CD8-positive, alpha-beta memory T cell (primary cell): ENCODE data around the gene WDR81. TPM values are rescaled to one million over a fixed set of nuclear protein-coding genes. Genes with fewer than 3 reads are reported as not detected.
"Not testable (repeated sequence)": the region's sequence is repeated elsewhere in the genome, so short reads cannot be mapped to it uniquely, and the experiment has no call there.

ENCODE experiments used
- CTCF ChIA-PET: fragments of 350-600 bp; sonication (Branson Sonifier 250); formaldehyde crosslinking; loops from one replicate; lab custom pipeline; 2021; ENCODE audit warnings: antibody characterized with exemption; lab: Charles Lee
- POLR2A ChIA-PET: fragments of 350-600 bp; sonication (Branson Sonifier 250); formaldehyde crosslinking; loops from one replicate; lab custom pipeline; 2021; ENCODE audit warnings: antibody characterized with exemption; lab: Charles Lee
- DNase-seq, 5 donors: peaks; one replicate each; pipeline versions ENCODE4 v3.0.0 to v3.0.0-alpha.2; 2020 to 2022; ENCODE audit warnings: mixed read lengths in 1 of 5
- H3K27ac ChIP-seq: one replicate; pipeline ENCODE4 v1.7.0; 2013; ENCODE audit warnings: low read depth, mild to moderate bottlenecking, low read length, moderate library complexity
- H3K27me3 ChIP-seq: 2 replicates; pipeline ENCODE4 v1.7.0; 2013; ENCODE audit warnings: low read length, mild to moderate bottlenecking; ENCODE audit not compliant: insufficient read depth, poor library complexity, severe bottlenecking
- H3K36me3 ChIP-seq: 2 replicates; pipeline ENCODE4 v1.7.0; 2013; ENCODE audit warnings: mild to moderate bottlenecking, low read length, moderate library complexity; ENCODE audit not compliant: insufficient read depth
- H3K4me1 ChIP-seq: 2 replicates; pipeline ENCODE4 v1.7.0; 2013; ENCODE audit warnings: mild to moderate bottlenecking, low read length, moderate library complexity; ENCODE audit not compliant: insufficient read depth
- H3K4me3 ChIP-seq: 2 replicates; pipeline ENCODE4 v1.7.0; 2013; ENCODE audit warnings: mild to moderate bottlenecking, low read length
- H3K9me3 ChIP-seq: 2 replicates; pipeline ENCODE4 v1.7.0; 2013; ENCODE audit warnings: mild to moderate bottlenecking, low read length
- H3K27ac Mint-ChIP-seq, 8 donors: one replicate each; pipeline ENCODE4 v1.8.0; 2020 to 2021; ENCODE audit warnings: mixed read lengths in 8 of 8, mild to moderate bottlenecking in 6 of 8, inconsistent platforms in 3 of 8, moderate library complexity in 3 of 8
- H3K27me3 Mint-ChIP-seq, 2 donors: one replicate each; pipeline ENCODE4 v1.8.0; 2020 to 2021; ENCODE audit warnings: mixed read lengths in 2 of 2, mild to moderate bottlenecking in 1 of 2, moderate library complexity in 1 of 2
- H3K36me3 Mint-ChIP-seq, 3 donors: one replicate each; pipeline ENCODE4 v1.8.0; 2020 to 2021; ENCODE audit warnings: mixed read lengths in 3 of 3, inconsistent platforms in 1 of 3, mild to moderate bottlenecking in 1 of 3
- H3K4me1 Mint-ChIP-seq, 3 donors: one replicate each; pipeline ENCODE4 v1.8.0; 2020 to 2021; ENCODE audit warnings: mixed read lengths in 3 of 3, inconsistent platforms in 1 of 3, mild to moderate bottlenecking in 1 of 3
- H3K4me3 Mint-ChIP-seq, 7 donors: one replicate each; pipeline ENCODE4 v1.8.0; 2020 to 2021; ENCODE audit warnings: mixed read lengths in 7 of 7, mild to moderate bottlenecking in 6 of 7, moderate library complexity in 4 of 7, inconsistent platforms in 2 of 7
- H3K9me3 Mint-ChIP-seq, 5 donors: one replicate each; pipeline ENCODE4 v1.8.0; 2020 to 2022; ENCODE audit warnings: mixed read lengths in 5 of 5, mild to moderate bottlenecking in 3 of 5, moderate library complexity in 2 of 5, inconsistent platforms in 1 of 5
- polyA plus RNA-seq: library from polyadenylated mRNA; unstranded; fragments of 300-500 nt; fragmentation: Illumina TruSeq; gene quantifications from one replicate; pipeline ENCODE4 v1.2.3, GENCODE V29; 2021
- total RNA-seq, 2 experiments: library from RNA; stranded (reverse); gene quantifications; one replicate each; pipeline ENCODE4 v1.2.3, GENCODE V29; 2021

WDR81 gene
- total and polyA plus RNA-seq, 3 experiments from 2014 or later: 20.4 to 23.7 (median 21.1) TPM

DNA sequence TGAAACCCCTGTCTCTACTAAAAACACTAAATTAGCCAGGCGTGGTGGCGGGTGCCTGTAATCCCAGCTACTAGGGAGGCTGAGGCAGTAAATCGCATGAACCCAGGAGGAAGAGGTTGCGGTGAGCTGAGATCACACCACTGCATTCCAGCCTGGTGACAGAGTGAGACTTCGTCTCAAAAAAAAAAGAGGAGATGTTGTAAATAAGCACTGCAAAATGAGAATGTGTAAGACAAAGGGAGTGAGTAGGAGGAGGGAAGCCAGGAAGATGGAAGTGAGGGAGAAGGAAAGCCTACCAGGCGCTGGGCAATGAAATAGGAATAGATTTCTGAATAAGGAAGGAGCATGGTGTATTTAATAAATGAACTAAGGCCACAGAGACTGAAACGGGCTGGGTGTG lies 31.2 kb upstream of the WDR81 start:
- Histone ChIP-seq H3K27ac (no peak overlapping the region), H3K4me1 (no peaks in the 10 kb centered on the region), H3K9me3 (no peaks in the 10 kb centered on the region), H3K4me3 (no peak overlapping the region), H3K36me3 (no peaks in the 10 kb centered on the region), H3K27me3 (no peaks in the 10 kb centered on the region)
- H3K4me1 Mint-ChIP-seq: no peaks in the 10 kb centered on the region
- DNase-seq: no peak
- ChIA-PET POLR2A (interaction anchor here (1.5 kb wide), 1 partner anchor 9 kb away, joined by 3 read pairs; no protein-coding TSS in a partner anchor), CTCF (no interaction called here)
- H3K27me3 Mint-ChIP-seq: peaks cover 6 to 15% of the 10 kb centered on the region in 2 donors
- H3K4me3 Mint-ChIP-seq: no peak overlapping the region
- H3K36me3 Mint-ChIP-seq: peaks cover 0 to 2% (median 0%) of the 10 kb centered on the region in 3 donors
- no peak overlapping the region for H3K27ac Mint-ChIP-seq
- H3K9me3 Mint-ChIP-seq: no peaks in the 10 kb centered on the region

DNA sequence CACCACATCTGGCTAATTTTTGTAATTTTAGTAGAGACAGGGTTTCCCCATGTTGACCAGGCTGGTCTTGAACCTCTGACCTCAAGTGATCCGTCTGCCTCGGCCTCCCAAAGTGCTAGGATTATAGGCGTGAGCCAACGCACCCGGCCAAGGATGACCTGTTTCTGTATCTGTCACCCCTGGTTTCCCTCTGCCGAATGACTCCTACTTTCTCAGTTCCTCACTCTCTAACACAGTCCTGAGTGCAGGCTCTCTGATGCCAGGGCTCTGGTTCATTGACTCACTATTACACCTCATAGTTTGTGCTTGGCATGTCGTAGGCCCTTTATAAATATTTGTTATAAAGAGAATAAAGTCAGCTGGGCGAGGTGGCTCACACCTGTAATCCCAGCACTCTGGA lies 29.1 kb upstream of the WDR81 start:
- Mint-ChIP-seq H3K27ac (no peak overlapping the region), H3K36me3 (peaks cover 0 to 2% (median 0%) of the 10 kb centered on the region in 3 donors), H3K4me3 (no peak overlapping the region), H3K9me3 (no peaks in the 10 kb centered on the region), H3K27me3 (peaks cover 6 to 15% of the 10 kb centered on the region in 2 donors), H3K4me1 (no peaks in the 10 kb centered on the region)
- Histone ChIP-seq H3K9me3 (no peaks in the 10 kb centered on the region), H3K4me3 (no peak overlapping the region), H3K36me3 (no peaks in the 10 kb centered on the region), H3K27ac (no peak overlapping the region), H3K4me1 (no peaks in the 10 kb centered on the region), H3K27me3 (no peaks in the 10 kb centered on the region)
- ChIA-PET CTCF (no interaction called here), POLR2A (no interaction called here)
- DNase-seq: no peak

DNA sequence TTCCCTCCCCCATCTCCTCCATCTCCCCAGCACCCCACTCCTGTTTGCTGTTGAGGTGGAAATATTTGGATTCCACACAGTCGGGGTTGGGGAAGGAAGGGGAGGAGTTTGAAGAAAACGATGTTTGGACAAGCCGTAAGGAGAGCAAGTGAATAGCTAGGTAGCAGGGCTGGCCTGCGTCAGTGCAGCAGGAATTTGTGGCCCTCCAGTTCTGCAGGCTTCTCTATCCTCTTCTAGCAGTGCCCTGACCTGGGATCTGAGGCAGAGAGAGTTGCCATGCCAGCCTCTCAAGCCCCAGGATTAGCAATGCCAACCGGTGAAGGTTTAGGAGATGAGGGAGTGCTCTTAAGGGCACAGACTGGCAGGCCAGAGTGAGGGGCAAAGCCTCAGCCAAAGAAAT lies 26.8 kb upstream of the WDR81 start:
- no peak overlapping the region for H3K27ac Mint-ChIP-seq
- H3K4me3 Mint-ChIP-seq: no peak overlapping the region
- Histone ChIP-seq H3K4me1 (no peaks in the 10 kb centered on the region), H3K36me3 (no peaks in the 10 kb centered on the region), H3K4me3 (no peak overlapping the region), H3K9me3 (no peaks in the 10 kb centered on the region), H3K27ac (no peak overlapping the region), H3K27me3 (no peaks in the 10 kb centered on the region)
- H3K36me3 Mint-ChIP-seq: peaks cover 0 to 2% (median 0%) of the 10 kb centered on the region in 3 donors
- CTCF ChIA-PET: no interaction called here
- POLR2A ChIA-PET: no interaction called here
- H3K9me3 Mint-ChIP-seq: no peaks in the 10 kb centered on the region
- no peak for DNase-seq
- peaks cover 4 to 9% of the 10 kb centered on the region in 2 donors for H3K27me3 Mint-ChIP-seq
- no peaks in the 10 kb centered on the region for H3K4me1 Mint-ChIP-seq

DNA sequence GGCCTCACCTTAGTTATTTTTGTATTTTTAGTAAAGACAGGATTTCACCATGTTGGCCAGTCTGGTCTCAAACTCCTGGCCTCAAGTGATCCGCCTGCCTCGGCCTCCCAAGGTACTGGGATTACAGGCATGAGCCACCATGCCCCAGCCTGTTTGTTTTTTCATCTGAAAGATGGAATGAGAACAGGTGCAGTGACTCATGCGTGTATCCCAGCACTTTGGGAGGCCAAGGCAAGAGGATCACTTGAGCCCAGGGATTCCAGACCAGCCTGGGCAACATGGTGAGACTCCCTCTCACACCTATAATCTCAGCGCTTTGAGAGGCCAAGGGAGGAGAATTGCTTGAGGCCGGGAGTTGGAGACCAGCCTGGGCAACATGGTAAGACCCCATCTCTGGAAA lies 24.6 kb upstream of the WDR81 start:
- CTCF ChIA-PET, H3K4me1 Mint-ChIP-seq, H3K36me3 Mint-ChIP-seq, H3K9me3 Mint-ChIP-seq, H3K27ac ChIP-seq, H3K9me3 ChIP-seq, H3K4me1 ChIP-seq, H3K4me3 ChIP-seq, POLR2A ChIA-PET, H3K4me3 Mint-ChIP-seq, DNase-seq, H3K36me3 ChIP-seq, H3K27me3 Mint-ChIP-seq, H3K27me3 ChIP-seq: not testable (repeated sequence)
- peak overlapping the region in 1 of 8 donors; percentile 6 for H3K27ac Mint-ChIP-seq

DNA sequence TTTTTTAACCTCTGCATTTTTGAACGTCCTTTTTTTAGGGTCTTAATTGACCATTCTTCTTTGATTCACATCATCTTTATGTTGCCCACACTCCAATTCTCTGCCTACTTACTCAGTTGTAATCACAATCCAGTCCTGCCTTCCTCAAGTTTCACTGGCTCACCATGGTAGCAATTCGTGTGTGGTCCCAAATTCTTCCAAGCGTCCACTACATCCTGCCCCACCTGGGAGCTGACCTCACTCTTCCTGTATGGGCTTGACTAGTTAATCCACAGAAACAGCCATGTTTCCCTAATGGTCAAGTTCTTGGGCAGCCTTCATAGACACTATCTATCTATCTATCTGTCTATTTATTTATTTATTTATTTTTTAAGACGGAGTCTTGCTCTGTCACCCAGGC lies 21.4 kb upstream of the WDR81 start:
- peaks cover 9 to 21% of the 10 kb centered on the region in 2 donors for H3K27me3 Mint-ChIP-seq
- POLR2A ChIA-PET: no interaction called here
- H3K9me3 ChIP-seq: no peaks in the 10 kb centered on the region
- CTCF ChIA-PET: no interaction called here
- no peaks in the 10 kb centered on the region for H3K36me3 ChIP-seq
- H3K27ac ChIP-seq: no peak overlapping the region
- no peak for DNase-seq
- no peak overlapping the region for H3K4me3 Mint-ChIP-seq
- no peaks in the 10 kb centered on the region for H3K27me3 ChIP-seq
- H3K4me3 ChIP-seq: no peak overlapping the region
- H3K9me3 Mint-ChIP-seq: no peaks in the 10 kb centered on the region
- H3K27ac Mint-ChIP-seq: peak overlapping the region in 1 of 8 donors; percentile 22
- peaks cover 4 to 10% (median 7%) of the 10 kb centered on the region in 3 donors for H3K4me1 Mint-ChIP-seq
- peaks cover 0 to 2% (median 0%) of the 10 kb centered on the region in 3 donors for H3K36me3 Mint-ChIP-seq
- H3K4me1 ChIP-seq: no peaks in the 10 kb centered on the region

DNA sequence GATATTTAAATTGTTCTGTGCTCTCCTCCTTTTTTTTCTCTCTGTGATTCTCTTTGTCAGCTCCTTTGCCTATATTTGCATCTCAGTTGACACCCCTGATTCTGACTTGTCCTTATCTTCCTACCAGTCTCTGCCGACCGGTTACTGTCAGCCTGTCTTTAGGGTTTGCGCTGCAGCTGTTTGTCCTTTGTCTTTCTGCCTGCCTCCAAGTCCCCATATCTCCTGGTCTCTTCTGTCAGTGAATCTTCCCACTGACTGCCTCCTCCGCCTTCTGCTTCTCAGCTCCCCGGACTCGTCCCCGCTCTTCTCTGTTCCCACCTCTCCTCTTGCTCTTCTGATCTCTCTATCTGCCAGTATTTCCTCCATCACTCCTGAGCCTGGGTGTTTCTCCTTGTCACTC lies 19.5 kb upstream of the WDR81 start:
- Histone ChIP-seq H3K36me3 (no peaks in the 10 kb centered on the region), H3K4me1 (no peaks in the 10 kb centered on the region), H3K9me3 (no peaks in the 10 kb centered on the region), H3K27me3 (peaks cover 2% of the 10 kb centered on the region), H3K4me3 (no peak overlapping the region), H3K27ac (no peak overlapping the region)
- H3K4me1 Mint-ChIP-seq: peaks cover 7 to 10% (median 8%) of the 10 kb centered on the region in 3 donors
- peak overlapping the region in 3 of 8 donors; percentile 64 to 76 (median 71) for H3K27ac Mint-ChIP-seq
- no peaks in the 10 kb centered on the region for H3K9me3 Mint-ChIP-seq
- no peak for DNase-seq
- ChIA-PET CTCF (no interaction called here), POLR2A (no interaction called here)
- H3K27me3 Mint-ChIP-seq: peaks cover 13 to 25% of the 10 kb centered on the region in 2 donors
- no peak overlapping the region for H3K4me3 Mint-ChIP-seq
- peaks cover 0 to 2% (median 0%) of the 10 kb centered on the region in 3 donors for H3K36me3 Mint-ChIP-seq

DNA sequence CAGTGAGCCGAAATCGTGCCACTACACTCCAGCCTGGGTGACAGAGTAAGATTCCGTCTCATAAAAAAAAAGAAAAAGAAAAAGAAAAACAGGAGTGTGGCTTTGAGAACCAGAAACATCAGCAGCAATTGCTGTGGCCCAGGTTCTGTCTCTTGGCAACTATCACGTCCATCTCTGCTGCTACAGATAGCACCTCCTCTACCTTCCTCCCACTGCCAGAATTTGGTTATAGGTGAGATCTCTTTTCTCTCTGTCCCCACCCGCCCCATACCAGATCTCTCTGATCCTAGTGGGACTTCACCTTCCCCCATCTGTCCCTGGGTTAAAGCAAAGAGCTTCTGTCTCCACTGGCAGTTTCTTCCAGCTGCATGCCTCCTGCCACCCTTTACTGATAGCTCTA lies 17.4 kb upstream of the WDR81 start:
- Histone ChIP-seq H3K9me3 (no peaks in the 10 kb centered on the region), H3K27ac (no peak overlapping the region), H3K4me3 (no peak overlapping the region), H3K27me3 (peaks cover 2% of the 10 kb centered on the region), H3K36me3 (no peaks in the 10 kb centered on the region), H3K4me1 (peaks cover 5% of the 10 kb centered on the region)
- Mint-ChIP-seq H3K4me3 (peak overlapping the region in 4 of 7 donors; percentile 2 to 70 (median 36)), H3K36me3 (peaks cover 0 to 4% (median 1%) of the 10 kb centered on the region in 3 donors), H3K27me3 (peaks cover 19 to 25% of the 10 kb centered on the region in 2 donors), H3K9me3 (no peaks in the 10 kb centered on the region), H3K27ac (peak overlapping the region; percentile 39 to 88 (median 83)), H3K4me1 (peaks cover 14 to 27% (median 21%) of the 10 kb centered on the region in 3 donors)
- DNase-seq: peak in 2 of 5 donors; percentile 39 to 60
- CTCF ChIA-PET: no interaction called here
- POLR2A ChIA-PET: no interaction called here

DNA sequence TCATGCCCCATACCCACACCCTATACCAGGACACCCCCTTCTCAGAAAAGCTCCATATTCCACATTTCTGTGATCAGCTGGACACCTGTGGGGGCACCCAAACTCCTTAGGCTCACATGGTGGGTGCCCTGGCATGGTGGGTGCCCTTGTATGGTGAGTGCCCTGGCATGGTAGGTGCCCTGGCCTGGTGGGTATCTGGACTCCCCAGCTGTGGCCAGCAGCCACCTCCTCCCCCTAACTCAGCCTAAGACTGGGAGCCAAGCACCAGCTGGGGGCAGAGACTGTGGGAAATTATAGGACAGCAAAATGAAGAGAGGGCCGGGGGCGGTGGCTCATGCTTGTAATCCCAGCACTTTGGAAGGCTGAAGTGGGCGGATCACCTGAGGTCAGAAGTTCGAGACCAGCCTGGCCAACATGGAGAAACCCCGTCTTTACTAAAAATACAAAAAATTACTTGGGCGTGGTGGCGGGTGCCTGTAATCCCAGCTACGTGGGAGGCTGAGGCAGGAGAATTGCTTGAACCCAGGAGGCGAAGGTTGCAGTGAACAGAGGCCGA lies 15.6 kb upstream of the WDR81 start:
- Mint-ChIP-seq H3K4me1 (peaks cover 14 to 28% (median 21%) of the 10 kb centered on the region in 3 donors), H3K27ac (peak overlapping the region in 4 of 8 donors; percentile 42 to 94 (median 66)), H3K4me3 (peak overlapping the region; percentile 13 to 86 (median 55)), H3K36me3 (peaks cover 0 to 14% (median 5%) of the 10 kb centered on the region in 3 donors), H3K27me3 (peaks cover 19 to 25% of the 10 kb centered on the region in 2 donors)
- H3K4me3 ChIP-seq, H3K36me3 ChIP-seq, H3K27me3 ChIP-seq, H3K27ac ChIP-seq, H3K9me3 ChIP-seq, DNase-seq, H3K9me3 Mint-ChIP-seq, H3K4me1 ChIP-seq: not testable (repeated sequence)
- ChIA-PET POLR2A (interaction anchor here (0.7 to 1.0 kb wide), 3 partner anchors 16 to 151 kb away, joined by 4 to 11 read pairs (median 8); partner anchors contain the start of gene WDR81), CTCF (interaction anchor here (0.7 kb wide), 1 partner anchor 42 kb away, joined by 6 read pairs; no protein-coding TSS in a partner anchor)
